ENCODE results near the gene GULP1. TPM values are rescaled to one million over a fixed set of nuclear protein-coding genes. Genes with fewer than 3 reads are reported as not detected.

The GULP1 gene
- total RNA-seq, 1 donor from 2014 or later: 57.2 TPM

GRCh38 chr2:188523919-188524318 lies 232.2 kb downstream of the GULP1 start:
- intact Hi-C loops (cut with DNase I): no loop called here
- Histone ChIP-seq H3K27me3 (no peaks in the 10 kb centered on the region), H3K36me3 (no peaks in the 10 kb centered on the region), H3K4me3 (no peak overlapping the region), H3K27ac (peak overlapping the region; percentile 43), H3K4me1 (peaks cover 5% of the 10 kb centered on the region), H3K9me3 (no peaks in the 10 kb centered on the region)
- TF ChIP-seq POLR2AphosphoS5 (IDR thresholded peaks at IDR 0.05; ENCODE audit: insufficient read depth in 1 of 2, low read depth in 1 of 2): no peak
- no peak for TF ChIP-seq CTCF (IDR thresholded peaks at IDR 0.05)
- no peak for TF ChIP-seq POLR2A (IDR thresholded peaks at IDR 0.05)
- DNase-seq (ENCODE audit: extremely low spot score in 2 of 2): no peak

DNA sequence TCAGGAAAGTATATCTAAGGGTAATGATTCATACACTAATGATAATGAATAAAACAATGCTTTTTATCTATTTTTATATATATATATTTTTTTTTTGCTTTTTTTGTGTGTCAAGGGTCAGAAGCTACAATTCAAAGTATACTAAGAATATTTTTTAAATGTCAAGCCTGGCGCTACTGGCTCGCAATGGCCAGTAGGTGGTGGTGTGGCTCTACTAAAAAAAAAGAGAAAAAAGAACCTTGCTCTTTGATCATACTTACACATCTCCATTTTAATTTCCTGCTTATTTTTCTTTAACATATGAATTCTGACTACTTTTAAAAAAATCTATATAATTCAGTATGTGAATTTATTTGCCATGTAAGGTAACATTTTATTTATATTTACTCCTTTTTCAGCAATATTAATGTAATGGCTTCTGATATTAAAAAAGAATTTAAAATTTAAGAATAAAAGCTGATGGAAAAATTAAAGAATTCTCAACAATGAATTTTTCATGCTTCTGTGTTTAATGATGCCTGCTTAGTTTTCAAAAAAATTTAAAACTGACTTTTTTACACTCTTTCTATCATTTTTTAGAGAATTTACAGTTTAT lies 232.9 kb downstream of the GULP1 start:
- Histone ChIP-seq H3K4me3 (no peak overlapping the region), H3K27me3 (no peaks in the 10 kb centered on the region), H3K27ac (peak overlapping the region; percentile 63), H3K36me3 (no peaks in the 10 kb centered on the region), H3K4me1 (peaks cover 5% of the 10 kb centered on the region), H3K9me3 (no peaks in the 10 kb centered on the region)
- intact Hi-C loops (cut with DNase I): loop anchor here (5.0 kb wide), 1 partner anchor 463 kb away; no protein-coding TSS in a partner anchor
- DNase-seq (ENCODE audit: extremely low spot score in 2 of 2): no peak
- TF ChIP-seq POLR2AphosphoS5 (IDR thresholded peaks at IDR 0.05; ENCODE audit: insufficient read depth in 1 of 2, low read depth in 1 of 2): peak in 1 of 2 donors; percentile 10
- TF ChIP-seq CTCF (IDR thresholded peaks at IDR 0.05): peak; percentile 28 to 74 (median 50)
- TF ChIP-seq POLR2A (IDR thresholded peaks at IDR 0.05): no peak

- intact Hi-C loops (cut with DNase I): loop anchor here (5.0 kb wide), 1 partner anchor 461 kb away; no protein-coding TSS in a partner anchor
- Histone ChIP-seq H3K4me3 (no peak overlapping the region), H3K27ac (peak overlapping the region; percentile 63), H3K9me3 (no peaks in the 10 kb centered on the region), H3K4me1 (peaks cover 5% of the 10 kb centered on the region), H3K27me3 (no peaks in the 10 kb centered on the region), H3K36me3 (no peaks in the 10 kb centered on the region)
- TF ChIP-seq POLR2AphosphoS5 (IDR thresholded peaks at IDR 0.05; ENCODE audit: insufficient read depth in 1 of 2, low read depth in 1 of 2) (no peak), CTCF (IDR thresholded peaks at IDR 0.05) (no peak), POLR2A (IDR thresholded peaks at IDR 0.05) (no peak)
- no peak for DNase-seq (ENCODE audit: extremely low spot score in 2 of 2)
Observed at GRCh38 chr2:188526701-188527100, 235.0 kb downstream of the GULP1 start.

GRCh38 chr2:188527141-188527540 lies 235.5 kb downstream of the GULP1 start:
- H3K36me3 ChIP-seq: no peaks in the 10 kb centered on the region
- DNase-seq (ENCODE audit: extremely low spot score in 2 of 2): no peak
- TF ChIP-seq CTCF (IDR thresholded peaks at IDR 0.05) (no peak), POLR2AphosphoS5 (IDR thresholded peaks at IDR 0.05; ENCODE audit: insufficient read depth in 1 of 2, low read depth in 1 of 2) (no peak), POLR2A (IDR thresholded peaks at IDR 0.05) (no peak)
- no peaks in the 10 kb centered on the region for H3K9me3 ChIP-seq
- no peak overlapping the region for H3K4me3 ChIP-seq
- H3K4me1 ChIP-seq: peaks cover 5% of the 10 kb centered on the region
- H3K27me3 ChIP-seq: no peaks in the 10 kb centered on the region
- peak overlapping the region; percentile 63 for H3K27ac ChIP-seq
- intact Hi-C loops (cut with DNase I): loop anchor here (5.0 kb wide), 1 partner anchor 460 kb away; no protein-coding TSS in a partner anchor

DNA sequence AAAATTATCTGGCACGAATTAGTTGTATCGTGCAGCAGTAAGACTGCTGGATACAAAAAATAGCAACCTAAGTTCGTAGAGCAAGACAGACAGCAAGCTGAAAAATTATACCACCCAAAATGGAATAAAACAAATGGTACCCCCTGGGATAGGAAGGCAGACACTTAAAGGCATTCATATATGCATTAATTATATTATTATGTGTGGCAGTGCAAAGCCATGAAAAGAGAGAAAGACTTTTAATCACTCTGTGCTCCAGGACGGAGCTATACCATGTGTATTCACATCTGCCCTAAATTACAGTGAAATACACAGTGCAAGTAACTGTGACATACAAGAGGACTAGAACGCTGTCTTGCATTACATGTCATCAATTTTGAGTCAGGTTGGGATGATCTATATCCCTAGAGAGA lies 235.9 kb downstream of the GULP1 start:
- TF ChIP-seq POLR2AphosphoS5 (IDR thresholded peaks at IDR 0.05; ENCODE audit: insufficient read depth in 1 of 2, low read depth in 1 of 2) (no peak), POLR2A (IDR thresholded peaks at IDR 0.05) (no peak), CTCF (IDR thresholded peaks at IDR 0.05) (no peak)
- Histone ChIP-seq H3K27ac (peak overlapping the region; percentile 63), H3K4me3 (no peak overlapping the region), H3K9me3 (no peaks in the 10 kb centered on the region), H3K36me3 (no peaks in the 10 kb centered on the region), H3K4me1 (peaks cover 5% of the 10 kb centered on the region), H3K27me3 (no peaks in the 10 kb centered on the region)
- no peak for DNase-seq (ENCODE audit: extremely low spot score in 2 of 2)
- intact Hi-C loops (cut with DNase I): loop anchor here (5.0 kb wide), 1 partner anchor 460 kb away; no protein-coding TSS in a partner anchor

Data from vagina (tissue), 2 donors.